ENCODE results near the gene DNMT3L. TPM values are rescaled to one million over a fixed set of nuclear protein-coding genes. Genes with fewer than 3 reads are reported as not detected.

DNMT3L gene
- polyA plus RNA-seq, 1 of the 3 experiments (the other 2 are of a cell fraction): not detected

DNA sequence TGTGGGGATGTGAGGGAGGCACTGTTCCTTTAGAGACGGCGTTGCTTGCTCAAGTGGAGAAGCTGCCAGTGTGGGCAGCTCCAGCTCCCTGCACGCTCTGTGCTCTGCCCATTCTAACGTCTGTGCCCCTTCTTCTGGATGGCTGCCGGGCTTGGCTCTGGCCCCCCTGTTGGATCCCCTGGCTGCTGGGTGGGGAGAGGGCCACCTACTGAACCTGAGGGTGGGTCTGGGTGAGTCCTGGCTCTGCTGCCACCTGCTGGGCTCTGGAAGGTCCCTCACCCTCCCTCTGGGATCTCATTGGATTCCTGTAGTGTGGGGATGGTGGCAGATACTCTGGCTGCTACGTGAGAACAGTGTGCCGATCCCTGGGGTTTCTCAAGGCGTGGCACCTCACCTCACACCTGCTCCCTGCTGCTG, 43.2 kb upstream of the DNMT3L start (continued):
- TF ChIP-seq, protein P1, sequence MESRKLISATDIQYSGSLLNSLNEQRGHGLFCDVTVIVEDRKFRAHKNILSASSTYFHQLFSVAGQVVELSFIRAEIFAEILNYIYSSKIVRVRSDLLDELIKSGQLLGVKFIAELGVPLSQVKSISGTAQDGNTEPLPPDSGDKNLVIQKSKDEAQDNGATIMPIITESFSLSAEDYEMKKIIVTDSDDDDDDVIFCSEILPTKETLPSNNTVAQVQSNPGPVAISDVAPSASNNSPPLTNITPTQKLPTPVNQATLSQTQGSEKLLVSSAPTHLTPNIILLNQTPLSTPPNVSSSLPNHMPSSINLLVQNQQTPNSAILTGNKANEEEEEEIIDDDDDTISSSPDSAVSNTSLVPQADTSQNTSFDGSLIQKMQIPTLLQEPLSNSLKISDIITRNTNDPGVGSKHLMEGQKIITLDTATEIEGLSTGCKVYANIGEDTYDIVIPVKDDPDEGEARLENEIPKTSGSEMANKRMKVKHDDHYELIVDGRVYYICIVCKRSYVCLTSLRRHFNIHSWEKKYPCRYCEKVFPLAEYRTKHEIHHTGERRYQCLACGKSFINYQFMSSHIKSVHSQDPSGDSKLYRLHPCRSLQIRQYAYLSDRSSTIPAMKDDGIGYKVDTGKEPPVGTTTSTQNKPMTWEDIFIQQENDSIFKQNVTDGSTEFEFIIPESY (IDR thresholded peaks at IDR 0.05; ENCODE audit: borderline replicate concordance, low read depth): no peak
- no peak for TF ChIP-seq TAF1 (IDR thresholded peaks at IDR 0.05; ENCODE audit: borderline replicate concordance, low read depth, low read length)

GRCh38 chr21:44304011-44304616, 42.4 kb upstream of the DNMT3L start:
- ChIA-PET POLR2A (no interaction called here), CTCF (interaction anchor here (0.6 to 2.2 kb wide), 18 partner anchors 9 to 494 kb away, joined by 3 to 12 read pairs (median 4); partner anchors contain the start of gene CFAP410)
- TF ChIP-seq, protein P1 (IDR thresholded peaks at IDR 0.05; ENCODE audit: borderline replicate concordance, low read depth): no peak
- TF ChIP-seq IRF3 (IDR thresholded peaks at IDR 0.05; ENCODE audit: low read depth, low read length): no peak

DNA sequence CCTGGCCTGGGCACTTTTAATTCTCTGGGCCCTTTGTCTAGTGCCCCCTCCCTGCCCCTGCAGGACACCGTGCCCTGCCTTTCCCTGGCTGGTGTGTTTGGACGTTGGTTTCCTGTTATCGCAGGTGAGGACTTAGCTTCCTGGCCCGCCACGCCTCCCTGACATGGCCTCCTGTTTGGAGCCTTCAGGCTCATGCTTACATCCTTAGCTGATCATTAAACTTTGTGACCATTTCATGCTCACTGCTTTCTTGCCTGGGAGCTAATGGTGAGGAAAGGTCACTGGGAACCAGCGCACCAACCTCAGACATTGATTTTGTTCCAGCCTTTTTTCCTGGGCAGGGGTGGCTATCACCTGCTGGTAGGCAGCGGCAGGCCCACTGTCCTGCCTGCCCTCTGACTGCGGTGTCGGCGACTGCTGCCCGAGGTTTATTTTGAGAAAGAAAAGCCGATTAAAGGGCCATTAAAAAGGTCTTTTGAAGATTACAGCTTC, 41.8 kb upstream of the DNMT3L start:
- ChIA-PET CTCF (interaction anchor here (0.7 to 2.2 kb wide), 11 partner anchors 9 to 181 kb away, joined by 3 to 11 read pairs (median 4); no protein-coding TSS in a partner anchor), POLR2A (no interaction called here)
- H3F3A ChIP-seq (replicated peaks; ENCODE audit: insufficient read depth): no peaks in the 10 kb centered on the region
- 89% methylated on average over 12 of the region's 12 CpGs for WGBS (ENCODE audit: low lambda C conversion rate)
- no peaks in the 10 kb centered on the region for H3K36me3 ChIP-seq (replicated peaks in 1 of 2; ENCODE audit: control insufficient read depth in 1 of 2, insufficient read depth in 2 of 2, low read length in 1 of 2)
- TF ChIP-seq GATA2 (CRISPR knock-in tag; IDR thresholded peaks at IDR 0.05): no peak
- TF ChIP-seq, protein P1 (IDR thresholded peaks at IDR 0.05; ENCODE audit: borderline replicate concordance, low read depth): no peak
- TF ChIP-seq FOSL2 (IDR thresholded peaks at IDR 0.05; ENCODE audit: borderline replicate concordance, low read depth): no peak
- TF ChIP-seq TEAD4 (IDR thresholded peaks at IDR 0.05; ENCODE audit: borderline replicate concordance, insufficient read depth): no peak
- no peak for TF ChIP-seq JUND (IDR thresholded peaks at IDR 0.05)
- TF ChIP-seq GABPA (IDR thresholded peaks at IDR 0.05; ENCODE audit: low read depth): no peak
- TF ChIP-seq, protein P2, sequence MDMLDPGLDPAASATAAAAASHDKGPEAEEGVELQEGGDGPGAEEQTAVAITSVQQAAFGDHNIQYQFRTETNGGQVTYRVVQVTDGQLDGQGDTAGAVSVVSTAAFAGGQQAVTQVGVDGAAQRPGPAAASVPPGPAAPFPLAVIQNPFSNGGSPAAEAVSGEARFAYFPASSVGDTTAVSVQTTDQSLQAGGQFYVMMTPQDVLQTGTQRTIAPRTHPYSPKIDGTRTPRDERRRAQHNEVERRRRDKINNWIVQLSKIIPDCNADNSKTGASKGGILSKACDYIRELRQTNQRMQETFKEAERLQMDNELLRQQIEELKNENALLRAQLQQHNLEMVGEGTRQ (IDR thresholded peaks at IDR 0.05; ENCODE audit: borderline replicate concordance, low read depth, low read length): no peak
- TF ChIP-seq POLR2AphosphoS5 (IDR thresholded peaks at IDR 0.05; ENCODE audit: low read depth, low read length): no peak
- TF ChIP-seq YY1 (IDR thresholded peaks at IDR 0.05; ENCODE audit: low read depth): no peak
- H3K27me3 ChIP-seq (ENCODE audit: insufficient read depth): no peaks in the 10 kb centered on the region
- H3K9ac ChIP-seq: no peak overlapping the region
- H2AFZ ChIP-seq (ENCODE audit: low read depth): no peak overlapping the region
- no peak for DNase-seq
- no peaks in the 10 kb centered on the region for H3K9me2 ChIP-seq
- H3K9me3 ChIP-seq: no peaks in the 10 kb centered on the region
- H3K4me1 ChIP-seq (ENCODE audit: control insufficient read depth in 1 of 2, insufficient read depth in 2 of 2, low read depth in 1 of 2, low read length in 1 of 2): peaks cover 3 to 20% of the 10 kb centered on the region in 2 experiments; a peak in 1 of 4 replicates
- peaks cover 69% of the 10 kb centered on the region for H3K79me2 ChIP-seq (ENCODE audit: insufficient read depth)
- no peak overlapping the region for H3K4me3 ChIP-seq (ENCODE audit: low read depth in 2 of 2, low read length in 1 of 2)
- H4K20me1 ChIP-seq (ENCODE audit: insufficient read depth): peaks cover 63% of the 10 kb centered on the region
- H3K4me2 ChIP-seq: no peak overlapping the region
- H3K27ac ChIP-seq (ENCODE audit: low read depth in 2 of 2, low read length in 1 of 2): no peak overlapping the region

More at GRCh38 chr21:44304011-44304616, 42.4 kb upstream of the DNMT3L start:
- WGBS (ENCODE audit: low lambda C conversion rate): 98% methylated on average over 7 of the region's 16 CpGs
- peaks cover 63% of the 10 kb centered on the region for H4K20me1 ChIP-seq (ENCODE audit: insufficient read depth)
- no peak for DNase-seq
- H3K9me2 ChIP-seq: no peaks in the 10 kb centered on the region
- H3K4me2 ChIP-seq: no peak overlapping the region
- no peaks in the 10 kb centered on the region for H3F3A ChIP-seq (replicated peaks; ENCODE audit: insufficient read depth)
- H3K27me3 ChIP-seq (ENCODE audit: insufficient read depth): no peaks in the 10 kb centered on the region
- no peaks in the 10 kb centered on the region for H3K36me3 ChIP-seq (replicated peaks in 1 of 2; ENCODE audit: control insufficient read depth in 1 of 2, insufficient read depth in 2 of 2, low read length in 1 of 2)
- no peak overlapping the region for H3K4me3 ChIP-seq (ENCODE audit: low read depth in 2 of 2, low read length in 1 of 2)
- peaks cover 74% of the 10 kb centered on the region for H3K79me2 ChIP-seq (ENCODE audit: insufficient read depth)
- H3K27ac ChIP-seq (ENCODE audit: low read depth in 2 of 2, low read length in 1 of 2): no peak overlapping the region
- H3K9me3 ChIP-seq: no peaks in the 10 kb centered on the region
- no peak overlapping the region for H3K9ac ChIP-seq
- no peak overlapping the region for H2AFZ ChIP-seq (ENCODE audit: low read depth)
- H3K4me1 ChIP-seq (ENCODE audit: control insufficient read depth in 1 of 2, insufficient read depth in 2 of 2, low read depth in 1 of 2, low read length in 1 of 2): peaks cover 3 to 19% of the 10 kb centered on the region in 2 experiments; a peak in 1 of 4 replicates

Data from SK-N-SH (cell line).